Ovary (tissue), 3 donors: ENCODE measurements around the gene SUMF1.

Experiments
- CTCF ChIP-seq, 3 donors: fragments of 450-650 bp in 2 of 3; fragments of 200-600 bp in 1 of 3; IDR thresholded peaks; one replicate each; pipeline versions ENCODE4 v1.5.1 to v1.8.0; 2016 to 2022; ENCODE audit warnings: antibody characterized with exemption in 3 of 3, mild to moderate bottlenecking in 1 of 3
- POLR2A ChIP-seq: fragments of 450-650 bp; IDR thresholded peaks from one replicate; pipeline ENCODE4 v1.6.1; 2017; ENCODE audit warnings: antibody characterized with exemption, mild to moderate bottlenecking, moderate library complexity
- donor health status: DM: no; HTN: no; CAD: no.

DNA sequence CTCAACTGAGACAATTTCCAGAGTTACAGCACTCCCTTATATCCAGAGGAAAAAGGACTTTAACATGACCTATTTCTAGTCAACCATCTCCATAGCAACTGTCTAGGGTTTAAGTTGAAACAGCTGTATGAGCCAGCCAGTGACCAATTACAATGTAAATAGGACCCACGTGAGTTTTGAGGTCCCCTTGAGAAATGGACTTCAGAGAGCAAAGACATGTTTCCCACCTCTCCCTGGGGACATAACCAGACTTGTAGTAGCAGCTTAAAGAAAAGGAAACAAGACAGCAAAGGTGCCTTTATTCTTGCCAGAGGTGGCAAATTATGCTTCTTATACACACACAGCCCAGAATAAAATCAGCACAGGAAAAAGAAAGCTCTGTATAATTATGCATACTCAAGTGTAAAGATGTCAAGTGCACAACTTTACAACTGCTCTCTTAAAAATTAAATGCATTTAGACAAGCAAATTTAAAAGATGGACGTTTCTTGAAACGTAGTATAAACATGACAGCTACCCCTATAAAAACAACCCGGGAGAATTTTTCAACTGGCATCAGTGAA is 40.2 kb downstream of the SUMF1 start:
- TF ChIP-seq POLR2A (no peak), CTCF (IDR thresholded peaks at IDR 0.05) (no peak)
